ENCODE data around the gene CA5B. TPM values are rescaled to one million over a fixed set of nuclear protein-coding genes. Genes with fewer than 3 reads are reported as not detected.

Gene CA5B
- total RNA-seq, 2 donors from 2014 or later: 29.1 to 32.1 TPM

DNA sequence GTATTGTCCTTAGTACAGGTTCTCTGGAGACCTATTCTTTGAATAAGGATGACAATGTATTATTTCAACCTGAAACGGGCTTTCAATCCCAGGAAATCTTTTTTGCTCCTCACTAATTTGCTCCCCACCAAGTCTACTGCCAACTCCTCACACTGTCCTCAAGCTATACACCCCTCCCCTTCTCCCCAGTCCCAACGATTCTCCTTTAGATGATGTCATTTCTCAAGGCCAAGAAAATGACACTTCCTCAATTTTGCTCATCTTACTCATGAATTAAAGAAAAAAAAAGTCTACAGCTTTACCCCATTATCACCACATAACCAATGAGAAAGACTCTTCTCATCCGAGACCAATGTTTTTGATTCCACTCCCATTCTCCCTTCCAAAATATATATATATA, 96.0 kb downstream of the CA5B start:
- Histone ChIP-seq H3K27ac (no peak overlapping the region), H3K27me3 (replicated peaks; ENCODE audit: insufficient read depth) (no peaks in the 10 kb centered on the region), H3K36me3 (no peaks in the 10 kb centered on the region), H3K4me3 (no peak overlapping the region), H3K9me3 (no peaks in the 10 kb centered on the region), H3K4me1 (ENCODE audit: control insufficient read depth in 1 of 2, low read depth in 2 of 2) (no peaks in the 10 kb centered on the region)
- ATAC-seq (ENCODE audit: insufficient number of reproducible peaks, low FRiP score, low read depth) (no peak), DNase-seq (ENCODE audit: low spot score) (no peak)
- TF ChIP-seq, protein P1, sequence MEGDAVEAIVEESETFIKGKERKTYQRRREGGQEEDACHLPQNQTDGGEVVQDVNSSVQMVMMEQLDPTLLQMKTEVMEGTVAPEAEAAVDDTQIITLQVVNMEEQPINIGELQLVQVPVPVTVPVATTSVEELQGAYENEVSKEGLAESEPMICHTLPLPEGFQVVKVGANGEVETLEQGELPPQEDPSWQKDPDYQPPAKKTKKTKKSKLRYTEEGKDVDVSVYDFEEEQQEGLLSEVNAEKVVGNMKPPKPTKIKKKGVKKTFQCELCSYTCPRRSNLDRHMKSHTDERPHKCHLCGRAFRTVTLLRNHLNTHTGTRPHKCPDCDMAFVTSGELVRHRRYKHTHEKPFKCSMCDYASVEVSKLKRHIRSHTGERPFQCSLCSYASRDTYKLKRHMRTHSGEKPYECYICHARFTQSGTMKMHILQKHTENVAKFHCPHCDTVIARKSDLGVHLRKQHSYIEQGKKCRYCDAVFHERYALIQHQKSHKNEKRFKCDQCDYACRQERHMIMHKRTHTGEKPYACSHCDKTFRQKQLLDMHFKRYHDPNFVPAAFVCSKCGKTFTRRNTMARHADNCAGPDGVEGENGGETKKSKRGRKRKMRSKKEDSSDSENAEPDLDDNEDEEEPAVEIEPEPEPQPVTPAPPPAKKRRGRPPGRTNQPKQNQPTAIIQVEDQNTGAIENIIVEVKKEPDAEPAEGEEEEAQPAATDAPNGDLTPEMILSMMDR (IDR thresholded peaks at IDR 0.05): no peak

DNA sequence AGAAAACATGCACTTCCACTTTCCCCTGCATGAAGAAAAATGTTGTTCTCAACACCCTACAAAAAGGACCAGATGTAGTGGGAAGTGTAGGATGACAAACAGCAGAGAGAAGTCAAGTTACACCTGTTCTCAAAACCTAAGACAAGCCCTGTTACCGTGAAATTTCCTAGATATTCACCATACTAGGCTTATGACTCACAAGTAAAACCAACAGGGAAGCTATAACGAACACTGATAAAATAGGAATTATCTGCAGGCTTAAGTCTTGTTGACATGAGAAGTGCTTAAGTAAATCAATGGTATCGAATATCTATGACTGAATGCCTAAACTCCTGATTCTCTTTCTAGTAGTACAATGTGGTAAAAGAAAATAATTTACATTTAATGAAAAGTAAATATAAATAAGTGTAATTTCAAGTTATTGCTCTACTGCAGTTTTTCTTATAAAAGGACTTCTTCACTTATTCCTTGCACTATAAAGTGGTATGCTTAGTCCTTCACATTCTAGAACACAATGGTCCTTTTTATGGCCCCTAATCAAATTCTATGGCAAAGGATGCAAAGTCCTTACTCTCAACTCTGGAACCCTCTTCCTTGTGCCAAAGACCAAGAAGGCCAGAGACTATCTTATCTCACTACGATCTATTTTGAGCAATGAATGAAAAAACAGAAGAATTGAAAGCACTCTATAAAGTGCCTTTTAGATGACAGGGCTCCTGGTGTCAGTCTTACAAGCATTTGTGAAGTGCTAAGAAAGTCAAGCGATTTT, 96.9 kb downstream of the CA5B start:
- H3K4me1 ChIP-seq (ENCODE audit: control insufficient read depth in 1 of 2, low read depth in 2 of 2): no peaks in the 10 kb centered on the region
- ATAC-seq (ENCODE audit: insufficient number of reproducible peaks, low FRiP score, low read depth) (no peak), DNase-seq (ENCODE audit: low spot score) (no peak)

More for the DNA sequence above, 96.9 kb downstream of the CA5B start:
- H3K9me3 ChIP-seq: no peaks in the 10 kb centered on the region
- H3K4me3 ChIP-seq: no peak overlapping the region
- TF ChIP-seq, protein P1 (IDR thresholded peaks at IDR 0.05): no peak
- no peaks in the 10 kb centered on the region for H3K27me3 ChIP-seq (replicated peaks; ENCODE audit: insufficient read depth)
- H3K27ac ChIP-seq: peak overlapping the region in 1 of 2 donors; percentile 12
- no peaks in the 10 kb centered on the region for H3K36me3 ChIP-seq

Other genes starting within 250 kb of the CA5B start
- 10 to 100 TPM; 13.5 to 47.4 TPM for gene PIR, start 244.9 kb upstream of the CA5B start, total RNA-seq
- gene BMX, start 237.5 kb upstream of the CA5B start, total RNA-seq: 10 to 100 TPM in 1 of 2 donors, 1 to 10 TPM in 1; 6.2 to 10.0 TPM
- 1 to 10 TPM in 1 of 2 donors, not detected in 1; 4.6 TPM for gene ACE2, start 137.3 kb upstream of the CA5B start, total RNA-seq
- gene CLTRN, start 73.5 kb upstream of the CA5B start, total RNA-seq: under 1 TPM in 1 of 2 donors, not detected in 1; 0.78 TPM
- 1 to 10 TPM; 6.4 to 7.1 TPM for gene ZRSR2, start 52.2 kb downstream of the CA5B start, total RNA-seq
- 100 to 1,000 TPM in 1 of 2 donors, 10 to 100 TPM in 1; 61.6 to 155 TPM for gene AP1S2, start 116.5 kb downstream of the CA5B start, total RNA-seq

Data from thoracic aorta (tissue), 2 donors.